ENCODE data around the gene LSAMP. TPM values are rescaled to one million over a fixed set of nuclear protein-coding genes. Genes with fewer than 3 reads are reported as not detected.

The LSAMP gene
- total RNA-seq, 1 donor from 2014 or later = 3.9 TPM

GRCh38 chr3:115899535-115899934 lies 545.8 kb downstream of the LSAMP start:
- TF ChIP-seq CTCF (IDR thresholded peaks at IDR 0.05) = no peak
- no peak for TF ChIP-seq POLR2A (IDR thresholded peaks at IDR 0.05)
- TF ChIP-seq POLR2AphosphoS5 (IDR thresholded peaks at IDR 0.05; ENCODE audit: insufficient read depth in 1 of 2, low read depth in 1 of 2) = no peak
- no peaks in the 10 kb centered on the region for H3K27me3 ChIP-seq
- no peak overlapping the region for H3K4me3 ChIP-seq
- no peak overlapping the region for H3K27ac ChIP-seq
- no peaks in the 10 kb centered on the region for H3K4me1 ChIP-seq
- H3K36me3 ChIP-seq = no peaks in the 10 kb centered on the region
- intact Hi-C loops (cut with DNase I) = no loop called here
- no peaks in the 10 kb centered on the region for H3K9me3 ChIP-seq
- no peak for DNase-seq (ENCODE audit: extremely low spot score in 2 of 2)

GRCh38 chr3:115898656-115899410 lies 546.5 kb downstream of the LSAMP start:
- Histone ChIP-seq H3K9me3 (no peaks in the 10 kb centered on the region), H3K4me1 (no peaks in the 10 kb centered on the region), H3K27ac (no peak overlapping the region), H3K4me3 (no peak overlapping the region), H3K27me3 (no peaks in the 10 kb centered on the region), H3K36me3 (no peaks in the 10 kb centered on the region)
- TF ChIP-seq POLR2AphosphoS5 (IDR thresholded peaks at IDR 0.05; ENCODE audit: insufficient read depth in 1 of 2, low read depth in 1 of 2) (no peak), POLR2A (IDR thresholded peaks at IDR 0.05) (no peak), CTCF (IDR thresholded peaks at IDR 0.05) (no peak)
- no peak for DNase-seq (ENCODE audit: extremely low spot score in 2 of 2)
- intact Hi-C loops (cut with DNase I) = no loop called here

GRCh38 chr3:115891006-115891636 lies 554.2 kb downstream of the LSAMP start:
- H3K4me1 ChIP-seq = no peaks in the 10 kb centered on the region
- DNase-seq (ENCODE audit: extremely low spot score in 2 of 2) = no peak
- no peak overlapping the region for H3K4me3 ChIP-seq
- H3K9me3 ChIP-seq = no peaks in the 10 kb centered on the region
- TF ChIP-seq POLR2A (IDR thresholded peaks at IDR 0.05) = no peak
- TF ChIP-seq CTCF (IDR thresholded peaks at IDR 0.05) = no peak
- no peak for TF ChIP-seq POLR2AphosphoS5 (IDR thresholded peaks at IDR 0.05; ENCODE audit: insufficient read depth in 1 of 2, low read depth in 1 of 2)
- H3K27ac ChIP-seq = no peak overlapping the region
- H3K27me3 ChIP-seq = no peaks in the 10 kb centered on the region
- H3K36me3 ChIP-seq = no peaks in the 10 kb centered on the region
- intact Hi-C loops (cut with DNase I) = no loop called here

GRCh38 chr3:115890579-115890978 lies 554.7 kb downstream of the LSAMP start:
- Histone ChIP-seq H3K4me1 (no peaks in the 10 kb centered on the region), H3K9me3 (no peaks in the 10 kb centered on the region), H3K27me3 (no peaks in the 10 kb centered on the region), H3K4me3 (no peak overlapping the region), H3K36me3 (no peaks in the 10 kb centered on the region), H3K27ac (no peak overlapping the region)
- TF ChIP-seq POLR2AphosphoS5 (IDR thresholded peaks at IDR 0.05; ENCODE audit: insufficient read depth in 1 of 2, low read depth in 1 of 2) = no peak
- intact Hi-C loops (cut with DNase I) = no loop called here
- no peak for DNase-seq (ENCODE audit: extremely low spot score in 2 of 2)

- intact Hi-C loops (cut with DNase I) = no loop called here
- TF ChIP-seq POLR2AphosphoS5 (IDR thresholded peaks at IDR 0.05; ENCODE audit: insufficient read depth in 1 of 2, low read depth in 1 of 2) (no peak), CTCF (IDR thresholded peaks at IDR 0.05) (no peak), POLR2A (IDR thresholded peaks at IDR 0.05) (no peak)
- no peaks in the 10 kb centered on the region for H3K27me3 ChIP-seq
- H3K36me3 ChIP-seq = no peaks in the 10 kb centered on the region
- H3K9me3 ChIP-seq = no peaks in the 10 kb centered on the region
- H3K4me1 ChIP-seq = no peaks in the 10 kb centered on the region
- DNase-seq (ENCODE audit: extremely low spot score in 2 of 2) = no peak
- no peak overlapping the region for H3K27ac ChIP-seq
- H3K4me3 ChIP-seq = no peak overlapping the region
Measured at GRCh38 chr3:115885621-115886020, 559.7 kb downstream of the LSAMP start.
